Activated CD4-positive, alpha-beta T cell treated with anti-CD3 and anti-CD28 coated beads for 48 hours (primary cell): ENCODE data around the gene CX3CR1.
"Not testable (repeated sequence)": the region's sequence is repeated elsewhere in the genome, so short reads cannot be mapped to it uniquely, and the experiment has no call there.

Experiments used
- DNase-seq: peaks from one replicate; pipeline ENCODE4 v3.0.0-alpha.2; 2020

CX3CR1 gene

GRCh38 chr3:39262846-39263245 is 17.0 kb downstream of the CX3CR1 start:
- no peak for DNase-seq

DNA sequence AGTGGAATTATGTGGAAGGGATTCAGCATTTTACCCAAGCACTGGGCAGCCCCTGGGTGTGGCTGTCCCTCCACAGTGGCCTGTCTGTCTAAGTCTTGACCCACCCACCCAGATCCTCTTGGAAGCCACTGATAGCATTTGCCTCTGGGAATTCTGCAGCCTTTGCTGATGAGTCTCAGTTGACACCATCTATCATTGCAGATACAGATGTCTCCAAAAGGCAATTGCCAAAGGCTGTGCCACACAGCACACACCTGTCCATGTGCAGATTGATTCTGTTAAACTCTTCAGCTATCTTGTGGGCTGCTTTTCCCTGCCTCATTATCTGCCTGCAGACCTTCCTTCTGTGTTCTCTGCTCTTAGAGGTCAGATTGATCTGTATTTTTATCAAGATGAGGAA is 18.1 kb downstream of the CX3CR1 start:
- no peak for DNase-seq

DNA sequence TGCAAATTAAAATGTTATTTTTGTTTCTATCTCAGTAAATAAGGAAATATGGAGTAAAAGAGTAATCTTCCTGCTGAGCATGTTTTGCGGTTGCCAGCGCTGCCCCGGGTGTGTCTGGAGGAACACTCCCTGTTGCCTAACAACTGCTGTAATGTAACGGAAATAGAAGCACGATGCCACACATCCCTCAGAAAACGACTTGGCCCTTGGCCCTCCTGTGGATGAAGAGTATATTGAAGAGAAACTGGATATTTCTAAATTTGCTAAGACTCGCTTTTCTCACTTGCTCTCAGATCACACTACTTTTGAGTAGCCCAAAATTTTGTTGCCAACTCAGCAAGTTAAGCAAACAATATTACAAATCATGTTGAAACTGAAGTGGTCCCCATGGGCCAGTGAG is 18.9 kb downstream of the CX3CR1 start:
- DNase-seq = peak; percentile 58

GRCh38 chr3:39260318-39260717 is 19.5 kb downstream of the CX3CR1 start:
- no peak for DNase-seq

GRCh38 chr3:39255503-39256325 is 24.1 kb downstream of the CX3CR1 start:
- peak; percentile 46 for DNase-seq

DNA sequence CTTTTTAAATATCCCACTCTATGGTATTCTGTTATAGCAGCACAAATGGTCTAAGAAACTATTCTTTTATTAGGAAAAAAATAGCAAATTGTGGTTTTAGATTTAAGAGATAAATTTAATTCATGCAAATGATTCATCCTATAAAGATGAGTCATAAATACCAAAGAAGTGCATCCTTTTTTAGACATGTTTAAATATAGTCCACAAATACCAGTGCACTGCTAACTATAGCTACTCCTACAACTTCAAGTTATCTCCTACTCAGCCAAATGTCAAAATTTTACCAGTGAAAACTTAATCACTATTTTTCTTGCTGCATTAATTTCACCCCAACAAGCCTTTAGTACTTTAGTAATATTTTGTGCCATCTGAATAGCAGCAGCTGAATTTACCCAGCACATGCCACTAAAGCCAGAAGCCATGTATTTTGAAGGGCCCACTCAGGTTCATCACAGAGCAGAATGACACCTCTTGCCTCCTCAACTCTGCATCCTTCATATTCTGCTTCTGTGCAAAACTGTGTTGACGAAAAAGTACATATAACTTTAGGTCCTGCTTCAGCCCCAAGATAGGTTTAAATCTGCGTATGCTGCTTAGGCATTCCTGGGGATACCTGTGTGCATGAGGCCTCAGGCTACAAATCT is 24.9 kb downstream of the CX3CR1 start:
- DNase-seq = no peak

- DNase-seq = no peak
Measured at GRCh38 chr3:39251576-39251975, 28.3 kb downstream of the CX3CR1 start.

DNA sequence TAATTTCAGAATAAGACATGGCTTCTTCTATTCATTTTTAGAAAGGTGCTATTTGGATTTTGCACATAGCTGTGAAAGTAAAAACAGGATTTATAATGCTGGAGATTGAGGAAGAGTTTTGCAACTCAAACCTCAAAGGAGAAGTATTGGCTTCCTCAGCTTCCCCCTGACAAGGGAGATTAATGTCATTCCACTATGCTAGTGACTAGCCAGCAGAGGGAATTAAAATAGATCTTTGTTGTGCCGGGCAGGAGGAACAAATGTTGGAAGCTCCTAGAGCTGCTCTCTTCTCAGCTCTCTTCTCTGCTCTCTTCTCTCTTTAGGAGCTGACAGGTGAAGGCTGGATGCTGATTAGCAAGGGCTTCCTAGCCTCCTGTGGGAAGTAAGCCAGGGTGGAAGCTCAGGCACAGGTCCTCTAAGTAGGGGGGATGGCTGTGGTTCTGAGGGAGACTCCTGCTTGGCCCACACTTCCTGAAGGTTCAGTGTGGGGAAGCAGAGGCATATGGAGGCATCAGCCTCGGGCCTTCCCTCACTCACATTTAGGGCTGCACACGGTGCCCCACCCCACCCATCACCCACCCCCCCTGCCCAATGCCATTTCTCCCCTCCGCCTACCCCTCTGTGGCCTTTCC is 29.6 kb downstream of the CX3CR1 start:
- DNase-seq = no peak

DNA sequence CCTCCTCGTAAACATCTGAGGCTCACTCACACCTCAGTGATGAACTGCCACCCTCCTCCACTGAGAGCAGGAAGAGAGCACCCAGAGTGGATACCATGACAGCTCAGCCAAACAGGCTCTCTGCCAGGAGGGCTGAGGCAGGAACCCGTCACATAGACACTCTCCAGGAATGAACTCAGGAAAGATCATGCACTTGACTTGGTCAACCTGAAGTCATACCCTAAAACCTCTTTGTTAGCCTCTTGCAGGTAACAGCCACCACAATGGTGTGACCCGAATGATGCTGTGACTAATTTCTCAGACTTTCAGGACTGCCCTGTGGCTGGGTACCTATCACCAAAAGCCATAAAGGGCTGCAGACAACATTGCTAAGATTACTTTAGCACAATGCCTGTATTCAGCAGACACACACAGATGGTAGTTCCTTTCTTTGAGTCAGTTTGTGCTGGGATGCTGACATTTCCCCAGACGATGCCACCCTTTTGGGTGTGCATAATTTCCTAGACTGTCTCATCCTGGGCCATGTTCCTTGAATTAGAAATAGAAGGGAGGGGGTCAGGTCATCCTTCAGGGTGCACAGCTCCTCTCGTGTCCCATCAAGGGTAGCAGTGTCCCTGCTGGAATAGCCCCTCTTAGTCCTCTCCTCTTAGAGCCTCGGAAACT is 30.3 kb downstream of the CX3CR1 start:
- no peak for DNase-seq

GRCh38 chr3:39241561-39241960 is 38.3 kb downstream of the CX3CR1 start:
- no peak for DNase-seq

DNA sequence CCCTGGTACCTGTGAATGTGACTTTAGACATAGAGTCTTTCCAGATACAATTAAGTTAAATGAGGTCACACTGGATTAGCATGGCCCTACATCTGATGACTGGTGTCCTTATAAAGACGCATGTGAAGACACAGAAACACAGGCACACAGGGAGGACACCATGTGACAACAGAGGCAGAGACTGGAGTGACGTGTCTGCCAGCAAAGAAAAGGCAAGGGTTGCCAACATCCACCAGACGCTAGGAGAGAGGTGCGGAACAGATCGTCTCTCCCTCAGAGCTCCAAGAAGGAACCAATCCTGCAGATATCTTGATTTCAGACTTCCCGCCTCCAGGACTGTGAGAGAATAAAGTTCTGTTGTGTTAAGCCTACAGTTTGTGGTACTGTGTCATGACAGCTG is 42.8 kb downstream of the CX3CR1 start:
- no peak for DNase-seq

DNA sequence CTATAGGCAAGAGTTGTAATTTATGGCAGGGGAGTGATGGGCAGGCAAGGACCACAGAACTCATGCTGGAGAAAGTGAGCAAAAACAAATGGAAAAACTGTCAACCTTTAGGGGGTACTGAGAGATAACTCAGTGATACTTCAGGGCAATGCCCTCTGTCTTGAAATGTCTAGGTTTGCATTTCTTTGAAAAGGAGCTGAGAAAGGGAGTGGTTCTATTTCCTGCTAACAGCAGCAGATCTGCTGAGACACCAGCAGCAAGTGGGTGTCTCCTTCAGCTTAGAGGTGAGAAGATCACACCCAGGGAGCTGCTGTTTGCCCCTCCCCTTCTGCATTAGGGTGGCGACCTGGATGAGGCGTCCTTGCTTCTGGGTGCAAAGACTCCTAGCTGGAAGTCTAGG is 45.2 kb downstream of the CX3CR1 start:
- DNase-seq = no peak

DNA sequence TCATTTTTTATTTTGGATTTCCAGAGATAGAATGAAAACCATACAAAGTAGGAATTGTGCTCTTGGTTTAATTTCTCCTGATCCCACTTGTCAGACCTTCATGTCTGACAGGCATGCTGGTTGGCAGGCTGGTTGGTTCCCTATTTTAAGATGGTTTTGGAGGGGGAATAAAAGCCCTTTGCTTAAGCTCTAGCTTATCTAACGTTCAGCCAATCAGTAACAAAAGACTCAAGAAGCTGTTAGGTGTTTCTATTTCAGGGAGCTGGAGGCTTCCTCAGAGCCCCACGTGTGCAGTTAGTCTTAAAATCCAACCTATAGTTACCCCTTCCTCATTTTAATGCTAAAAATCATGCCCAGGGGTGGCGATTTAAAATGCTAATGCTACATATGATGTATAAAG is 47.0 kb downstream of the CX3CR1 start:
- no peak for DNase-seq

DNA sequence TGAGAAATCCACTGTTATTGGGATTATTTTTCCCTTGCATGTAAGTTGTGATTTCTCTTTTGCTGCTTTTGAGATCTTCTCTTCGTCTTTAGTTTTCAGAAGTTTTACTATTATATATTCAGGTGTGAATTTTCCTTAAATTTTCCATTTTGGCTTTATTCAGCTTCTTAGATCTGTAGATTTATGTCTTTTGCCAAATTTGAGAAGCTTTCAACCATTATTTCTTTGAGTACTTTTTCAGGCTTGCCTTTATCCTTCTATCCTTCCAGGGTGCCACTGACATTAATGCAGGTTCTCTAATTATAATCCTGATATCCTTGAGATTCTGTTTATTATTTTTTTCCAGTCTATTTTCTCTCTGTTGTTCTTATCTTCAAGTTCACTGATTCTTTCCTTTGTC is 49.4 kb downstream of the CX3CR1 start:
- DNase-seq = no peak

DNA sequence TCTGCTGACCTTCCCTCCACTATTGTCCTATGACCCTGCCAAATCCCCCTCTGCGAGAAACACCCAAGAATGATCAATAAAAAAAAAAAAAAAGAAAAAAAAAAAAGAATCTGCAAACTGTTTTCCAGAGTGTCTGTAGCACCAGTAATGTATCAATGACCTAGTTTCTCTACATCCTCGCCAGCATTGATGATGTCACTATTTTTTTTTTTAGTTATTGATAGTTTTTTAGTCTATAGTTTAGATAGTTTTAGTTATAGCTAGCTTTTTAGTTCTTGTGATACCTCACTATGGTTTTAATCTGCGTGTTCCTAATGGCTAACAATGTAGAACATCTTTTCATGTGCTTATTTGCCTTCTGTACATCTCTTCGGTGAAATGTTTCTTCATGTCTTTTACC is 51.3 kb downstream of the CX3CR1 start:
- no peak for DNase-seq

DNA sequence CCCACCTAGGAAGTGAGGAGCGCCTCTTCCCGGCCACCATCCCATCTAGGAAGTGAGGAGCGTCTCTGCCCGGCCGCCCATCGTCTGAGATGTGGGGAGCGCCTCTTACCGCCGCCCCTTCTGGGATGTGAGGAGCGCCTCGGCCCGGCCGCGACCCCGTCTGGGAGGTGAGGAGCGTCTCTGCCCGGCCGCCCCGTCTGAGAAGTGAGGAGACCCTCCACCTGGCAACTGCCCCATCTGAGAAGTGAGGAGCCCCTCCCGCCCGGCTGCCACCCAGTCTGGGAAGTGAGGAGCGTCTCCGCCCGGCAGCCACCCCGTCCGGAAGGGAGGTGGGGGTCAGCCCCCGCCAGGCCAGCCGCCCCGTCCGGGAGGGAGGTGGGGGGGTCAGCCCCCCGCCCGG is 52.2 kb downstream of the CX3CR1 start:
- DNase-seq = not testable (repeated sequence)

- DNase-seq = no peak
Measured at GRCh38 chr3:39226106-39226741, 53.6 kb downstream of the CX3CR1 start.

GRCh38 chr3:39224288-39224687 is 55.5 kb downstream of the CX3CR1 start:
- no peak for DNase-seq

DNA sequence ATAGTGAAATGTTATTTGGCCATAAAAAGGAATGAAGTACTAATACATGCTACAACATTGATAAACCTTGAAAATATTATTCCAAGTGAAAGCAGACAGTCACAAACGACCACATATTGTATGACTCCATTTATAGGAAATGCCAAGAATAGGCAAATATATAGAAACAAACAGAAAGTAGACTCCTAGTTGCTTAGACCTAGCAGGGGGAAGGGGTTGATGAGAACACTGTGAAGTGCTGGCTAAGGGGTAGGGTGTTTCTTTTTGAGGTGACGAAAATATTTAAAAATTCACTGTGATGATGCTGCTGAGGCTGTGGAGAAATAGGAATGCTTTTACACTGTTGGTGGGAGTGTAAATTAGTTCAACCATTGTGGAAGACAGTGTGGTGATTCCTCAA is 56.9 kb downstream of the CX3CR1 start:
- no peak for DNase-seq

- no peak for DNase-seq
Measured at GRCh38 chr3:39222462-39222861, 57.4 kb downstream of the CX3CR1 start.

DNA sequence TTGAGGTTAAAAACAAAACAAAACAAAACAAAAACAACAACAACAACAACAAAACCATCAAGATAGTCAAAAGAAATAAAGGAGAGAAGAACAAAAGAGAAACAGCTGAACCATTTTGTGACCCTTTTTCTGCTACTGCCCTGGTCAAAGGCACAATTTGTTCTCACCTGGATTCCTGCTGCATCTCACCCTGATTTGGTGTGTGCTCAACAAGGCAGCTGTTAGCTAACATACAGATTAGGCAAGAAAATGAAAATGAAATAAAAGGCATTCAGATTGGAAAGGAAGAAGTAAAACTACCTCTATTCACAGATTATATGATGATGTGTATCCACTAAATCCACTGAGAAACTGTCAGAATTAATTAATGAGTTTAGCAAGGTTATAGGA is 58.7 kb downstream of the CX3CR1 start:
- DNase-seq = no peak

DNA sequence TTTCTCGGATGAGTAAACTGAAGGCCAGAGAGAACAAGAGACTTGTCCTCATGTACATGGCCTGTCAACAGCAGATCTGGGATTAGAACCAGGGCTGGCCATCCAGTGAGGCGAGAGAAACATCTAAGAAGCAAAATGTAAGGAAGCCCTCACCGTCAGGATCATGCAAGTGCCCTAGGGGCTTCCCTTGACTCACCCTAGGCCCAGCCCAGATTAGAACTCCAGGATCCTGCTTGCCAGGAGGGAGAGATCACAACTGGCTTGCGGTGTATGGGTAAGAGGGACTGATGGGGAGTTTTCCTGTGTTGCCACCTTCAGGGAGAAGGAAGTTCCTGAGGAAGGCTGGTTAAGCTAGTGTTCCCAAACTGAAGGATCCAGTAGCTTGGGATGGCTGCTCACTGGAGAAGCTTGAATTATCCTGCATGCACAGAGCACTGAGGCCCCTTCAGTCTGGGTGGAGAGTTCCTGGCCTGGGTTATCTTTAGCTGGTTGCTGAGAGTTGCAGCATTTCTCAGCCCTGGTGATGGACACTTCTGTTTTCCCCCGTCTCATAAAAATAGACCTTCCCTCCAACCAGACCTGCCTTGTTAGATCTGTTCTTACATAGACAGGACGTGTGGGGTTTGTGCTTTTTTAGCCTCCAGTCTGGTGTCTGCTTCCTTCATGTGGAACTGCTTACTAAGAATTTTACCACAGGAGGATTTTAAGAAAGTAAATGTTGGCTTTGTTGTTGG is 59.3 kb downstream of the CX3CR1 start:
- DNase-seq = no peak
